Measurements from ENCODE around the gene UPK3A.

DNA sequence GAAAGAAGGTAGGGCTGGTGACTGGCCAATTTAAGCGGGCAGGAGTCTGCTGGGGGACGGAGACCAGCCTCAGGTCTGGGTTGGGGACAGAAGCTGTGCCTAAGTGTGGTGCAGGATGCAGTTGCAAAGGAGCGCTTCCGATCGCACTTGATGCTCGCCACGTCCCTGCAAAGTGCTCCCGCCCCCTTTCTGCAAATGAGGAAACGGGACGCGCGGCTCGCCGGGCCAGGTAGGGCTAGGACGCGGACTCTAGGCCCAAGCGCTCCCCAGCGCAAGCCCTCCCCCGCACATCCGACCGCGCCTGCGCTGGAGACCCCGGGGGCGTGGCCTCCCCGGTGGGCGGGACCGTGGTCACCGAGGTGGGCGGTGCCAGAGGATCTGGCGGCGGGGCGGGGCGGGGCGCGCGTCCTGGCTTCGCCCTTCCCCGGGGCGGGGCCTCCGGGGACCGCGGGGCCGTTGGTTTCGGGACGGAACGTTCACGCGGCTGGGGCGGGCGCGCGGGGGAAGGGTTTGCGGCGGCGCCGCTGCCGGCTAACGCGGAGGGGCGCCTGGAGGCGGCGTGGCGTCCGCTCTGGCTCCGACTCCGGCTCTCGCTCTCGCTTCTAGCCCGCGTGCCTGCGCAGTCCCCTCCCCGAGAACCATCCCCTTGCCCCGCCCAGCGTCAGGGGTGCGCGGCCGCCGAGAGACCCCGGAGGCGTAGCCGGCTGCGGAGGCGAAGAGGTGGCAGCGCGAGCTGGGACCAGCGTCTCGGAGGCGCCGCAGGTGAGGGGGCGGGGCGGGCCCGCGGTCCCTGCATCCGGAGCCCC lies 24.9 kb downstream of the UPK3A start, which contains the start of gene FAM118A:
- TF ChIP-seq POLR2AphosphoS5 (IDR thresholded peaks at IDR 0.05; ENCODE audit: low read depth, low read length) (peak; percentile 46; the same call in 1 of the 2 replicates), REST (IDR thresholded peaks at IDR 0.05; ENCODE audit: insufficient read depth in 1 of 2, low read depth in 2 of 2, low read length in 2 of 2) (no peak), TAF1 (IDR thresholded peaks at IDR 0.05; ENCODE audit: borderline replicate concordance, insufficient read depth, low read length) (peak; percentile 70; the same call in 1 of the 2 replicates), FOXP2 (optimal IDR thresholded peaks at IDR 0.05; ENCODE audit: borderline replicate concordance, extremely low read depth, extremely low read length, insufficient read depth) (peak; percentile 84), SIN3A (IDR thresholded peaks at IDR 0.05; ENCODE audit: borderline replicate concordance, insufficient read depth, low read length) (no peak)

Data from PFSK-1 (cell line).